ENCODE data around the gene SYNGR4. TPM values are rescaled to one million over a fixed set of nuclear protein-coding genes. Genes with fewer than 3 reads are reported as not detected.

Gene SYNGR4
- total and polyA plus RNA-seq, 2 donors (not counting 1 experiment from before 2014, with no cell fraction given): not detected

DNA sequence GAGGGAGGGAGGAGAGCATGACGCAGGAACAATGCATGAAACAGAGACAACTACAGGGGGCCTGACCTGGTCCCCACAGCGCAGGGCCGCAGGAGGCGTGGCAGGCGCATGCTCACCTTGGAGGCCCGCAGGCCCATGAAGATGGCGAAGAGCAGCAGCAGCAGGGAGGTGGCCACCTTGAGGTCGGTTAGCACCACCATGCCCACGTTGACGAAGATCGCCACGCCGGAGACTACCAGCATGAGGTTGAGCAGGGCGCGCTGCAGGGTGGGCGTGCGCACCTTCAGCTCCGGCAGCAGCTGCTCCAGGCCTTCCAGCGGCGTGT is 21.8 kb upstream of the SYNGR4 start:
- H3K4me1 Mint-ChIP-seq: no peaks in the 10 kb centered on the region
- H3K4me2 ChIP-seq (replicated peaks; ENCODE audit: low read depth, low read length, poor library complexity, severe bottlenecking): no peak overlapping the region
- ChIA-PET CTCF (no interaction called here), POLR2A (no interaction called here)
- intact Hi-C loops (cut with micrococcal nuclease): no loop called here
- no peaks in the 10 kb centered on the region for H3K9me3 ChIP-seq (ENCODE audit: control extremely low read depth in 1 of 3, control insufficient read depth in 2 of 3, insufficient read depth in 1 of 3, low read length in 2 of 3)
- H3K27ac ChIP-seq (ENCODE audit: low read length in 2 of 2): no peak overlapping the region
- no peaks in the 10 kb centered on the region for H3K4me1 ChIP-seq (ENCODE audit: control insufficient read depth in 2 of 2, insufficient read depth in 2 of 2, low read length in 2 of 2)
- no peak overlapping the region for H2AFZ ChIP-seq (ENCODE audit: insufficient read depth, low read depth, low read length, poor library complexity, severe bottlenecking)
- no peak overlapping the region for H3K9ac ChIP-seq (ENCODE audit: low read length)
- no peak overlapping the region for H3K4me3 Mint-ChIP-seq
- H3K4me3 ChIP-seq (ENCODE audit: control extremely low read depth in 1 of 5, extremely low read depth in 1 of 5, insufficient read depth in 1 of 5, low read depth in 2 of 5, low read length in 4 of 5): no peak overlapping the region
- H3K27me3 ChIP-seq (replicated peaks in 1 of 4; ENCODE audit: control extremely low read depth in 1 of 4, control insufficient read depth in 3 of 4, insufficient read depth in 4 of 4, low read length in 3 of 4): no peaks in the 10 kb centered on the region
- H3K9me3 Mint-ChIP-seq (ENCODE audit: insufficient read depth): no peaks in the 10 kb centered on the region
- no peaks in the 10 kb centered on the region for H3K79me2 ChIP-seq (ENCODE audit: control insufficient read depth, insufficient read depth, low read length)
- no peaks in the 10 kb centered on the region for H4K20me1 ChIP-seq (ENCODE audit: control insufficient read depth, insufficient read depth, low read length, poor library complexity, severe bottlenecking)
- TF ChIP-seq, protein P1, sequence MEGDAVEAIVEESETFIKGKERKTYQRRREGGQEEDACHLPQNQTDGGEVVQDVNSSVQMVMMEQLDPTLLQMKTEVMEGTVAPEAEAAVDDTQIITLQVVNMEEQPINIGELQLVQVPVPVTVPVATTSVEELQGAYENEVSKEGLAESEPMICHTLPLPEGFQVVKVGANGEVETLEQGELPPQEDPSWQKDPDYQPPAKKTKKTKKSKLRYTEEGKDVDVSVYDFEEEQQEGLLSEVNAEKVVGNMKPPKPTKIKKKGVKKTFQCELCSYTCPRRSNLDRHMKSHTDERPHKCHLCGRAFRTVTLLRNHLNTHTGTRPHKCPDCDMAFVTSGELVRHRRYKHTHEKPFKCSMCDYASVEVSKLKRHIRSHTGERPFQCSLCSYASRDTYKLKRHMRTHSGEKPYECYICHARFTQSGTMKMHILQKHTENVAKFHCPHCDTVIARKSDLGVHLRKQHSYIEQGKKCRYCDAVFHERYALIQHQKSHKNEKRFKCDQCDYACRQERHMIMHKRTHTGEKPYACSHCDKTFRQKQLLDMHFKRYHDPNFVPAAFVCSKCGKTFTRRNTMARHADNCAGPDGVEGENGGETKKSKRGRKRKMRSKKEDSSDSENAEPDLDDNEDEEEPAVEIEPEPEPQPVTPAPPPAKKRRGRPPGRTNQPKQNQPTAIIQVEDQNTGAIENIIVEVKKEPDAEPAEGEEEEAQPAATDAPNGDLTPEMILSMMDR (IDR thresholded peaks at IDR 0.05): no peak
- TF ChIP-seq EZH2 (IDR thresholded peaks at IDR 0.05; ENCODE audit: borderline replicate concordance, insufficient read depth, low read depth, low read length, poor library complexity, severe bottlenecking): no peak
- WGBS (ENCODE audit: insufficient coverage): 95% methylated on average over 20 of the region's 20 CpGs
- no peak for DNase-seq
- H3K27me3 Mint-ChIP-seq: no peaks in the 10 kb centered on the region
- peaks cover 0 to 9% of the 10 kb centered on the region in 2 experiments for H3K36me3 ChIP-seq (replicated peaks in 1 of 2; ENCODE audit: control extremely low read depth in 1 of 2, control insufficient read depth in 1 of 2, extremely low read depth in 1 of 2, insufficient read depth in 2 of 2, low read length in 1 of 2)
- H3K27ac Mint-ChIP-seq: no peak overlapping the region
- no peak for ATAC-seq (ENCODE audit: low read depth)

DNA sequence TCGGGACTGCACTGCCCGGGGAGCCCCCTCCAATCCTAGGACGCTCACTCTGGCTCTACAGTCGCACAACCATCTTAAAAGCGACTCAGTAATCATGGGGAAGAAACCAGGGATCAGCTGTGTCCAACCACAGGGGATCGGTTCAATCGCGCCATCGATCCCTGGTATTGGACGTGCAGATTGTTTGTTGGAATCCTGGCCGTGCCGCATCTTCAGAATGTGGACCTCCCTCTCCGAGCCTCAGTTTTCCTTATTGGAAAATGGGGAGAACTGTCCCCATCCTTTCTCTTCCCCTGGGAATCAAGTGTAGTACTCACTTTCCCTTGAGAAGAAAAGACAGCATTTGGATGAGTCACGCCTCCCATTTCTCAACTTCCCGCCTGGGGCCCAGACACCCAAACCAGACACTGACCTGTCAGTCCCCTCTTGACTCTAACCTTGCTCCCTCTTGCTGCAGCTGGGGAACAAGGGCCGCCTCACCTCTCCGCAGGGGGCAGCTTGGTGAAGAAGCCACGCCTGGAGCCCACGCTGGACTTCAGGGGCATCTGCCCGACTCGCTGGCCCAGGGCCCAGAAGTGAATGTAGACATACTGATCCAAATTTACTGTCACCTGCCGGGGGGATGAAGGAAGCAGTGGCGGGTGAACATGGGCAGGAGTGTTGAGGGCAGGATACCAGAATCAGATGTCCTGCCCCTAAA is 21.2 kb upstream of the SYNGR4 start:
- Mint-ChIP-seq H3K4me3 (no peak overlapping the region), H3K4me1 (no peaks in the 10 kb centered on the region), H3K9me3 (ENCODE audit: insufficient read depth) (no peaks in the 10 kb centered on the region), H3K27me3 (no peaks in the 10 kb centered on the region), H3K27ac (no peak overlapping the region)
- Histone ChIP-seq H3K36me3 (replicated peaks in 1 of 2; ENCODE audit: control extremely low read depth in 1 of 2, control insufficient read depth in 1 of 2, extremely low read depth in 1 of 2, insufficient read depth in 2 of 2, low read length in 1 of 2) (peaks cover 0 to 9% of the 10 kb centered on the region in 2 experiments), H3K4me2 (replicated peaks; ENCODE audit: low read depth, low read length, poor library complexity, severe bottlenecking) (no peak overlapping the region), H3K9me3 (ENCODE audit: control extremely low read depth in 1 of 3, control insufficient read depth in 2 of 3, insufficient read depth in 1 of 3, low read length in 2 of 3) (no peaks in the 10 kb centered on the region), H3K27me3 (replicated peaks in 1 of 4; ENCODE audit: control extremely low read depth in 1 of 4, control insufficient read depth in 3 of 4, insufficient read depth in 4 of 4, low read length in 3 of 4) (no peaks in the 10 kb centered on the region), H3K9ac (ENCODE audit: low read length) (no peak overlapping the region), H3K4me3 (ENCODE audit: control extremely low read depth in 1 of 5, extremely low read depth in 1 of 5, insufficient read depth in 1 of 5, low read depth in 2 of 5, low read length in 4 of 5) (no peak overlapping the region), H4K20me1 (ENCODE audit: control insufficient read depth, insufficient read depth, low read length, poor library complexity, severe bottlenecking) (no peaks in the 10 kb centered on the region), H2AFZ (ENCODE audit: insufficient read depth, low read depth, low read length, poor library complexity, severe bottlenecking) (no peak overlapping the region), H3K79me2 (ENCODE audit: control insufficient read depth, insufficient read depth, low read length) (no peaks in the 10 kb centered on the region), H3K4me1 (ENCODE audit: control insufficient read depth in 2 of 2, insufficient read depth in 2 of 2, low read length in 2 of 2) (no peaks in the 10 kb centered on the region), H3K27ac (ENCODE audit: low read length in 2 of 2) (no peak overlapping the region)
- WGBS (ENCODE audit: insufficient coverage): 95% methylated on average over 20 of the region's 23 CpGs
- ChIA-PET POLR2A (no interaction called here), CTCF (no interaction called here)
- ATAC-seq (ENCODE audit: low read depth) (no peak), DNase-seq (no peak)
- intact Hi-C loops (cut with micrococcal nuclease): no loop called here
- TF ChIP-seq EZH2 (IDR thresholded peaks at IDR 0.05; ENCODE audit: borderline replicate concordance, insufficient read depth, low read depth, low read length, poor library complexity, severe bottlenecking): no peak
- TF ChIP-seq, protein P1 (IDR thresholded peaks at IDR 0.05): no peak
